ENCODE data around the gene DLG3.
"Not testable (repeated sequence)": the region's sequence is repeated elsewhere in the genome, so short reads cannot be mapped to it uniquely, and the experiment has no call there.

DLG3 gene

DNA sequence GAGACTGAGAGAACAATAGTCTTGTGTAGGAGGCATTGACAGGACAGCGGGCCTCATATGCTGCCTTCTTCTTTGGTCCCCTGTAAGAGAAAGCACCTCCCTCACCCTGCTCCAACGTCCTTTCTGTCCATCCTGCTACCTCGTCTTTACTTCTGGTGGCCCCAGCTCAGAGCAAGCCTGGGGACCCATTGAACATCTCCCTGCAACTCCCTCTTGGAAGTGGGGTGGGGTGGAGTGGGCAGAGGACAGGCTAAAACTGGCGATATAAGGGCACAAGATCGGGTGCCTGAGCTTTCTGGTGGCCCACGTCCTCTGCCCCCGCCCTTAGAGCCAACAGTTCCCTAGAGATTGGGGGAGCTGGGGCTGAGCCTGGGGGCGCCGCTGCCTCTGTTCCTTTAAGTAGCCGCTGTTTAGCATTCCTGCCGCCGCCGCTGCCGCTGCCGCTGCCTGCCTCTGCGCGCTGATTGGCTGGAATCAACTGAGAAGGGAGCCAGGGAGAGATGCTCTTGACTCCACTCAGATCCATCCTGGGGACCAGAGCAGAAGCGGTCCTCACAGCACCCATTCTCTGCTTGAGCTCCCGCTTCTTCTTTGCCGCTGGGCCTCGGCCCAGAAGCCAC is at the start of gene DLG3:
Gene DLG3, plus strand, starts transcription at position 510 of the 620 bp plus-strand sequence. CDS start 367 bp downstream, outside the sequence.
- DNase-seq (ENCODE audit: low read depth in 2 of 2) = peak in 1 of 2 donors; percentile 10

DNA sequence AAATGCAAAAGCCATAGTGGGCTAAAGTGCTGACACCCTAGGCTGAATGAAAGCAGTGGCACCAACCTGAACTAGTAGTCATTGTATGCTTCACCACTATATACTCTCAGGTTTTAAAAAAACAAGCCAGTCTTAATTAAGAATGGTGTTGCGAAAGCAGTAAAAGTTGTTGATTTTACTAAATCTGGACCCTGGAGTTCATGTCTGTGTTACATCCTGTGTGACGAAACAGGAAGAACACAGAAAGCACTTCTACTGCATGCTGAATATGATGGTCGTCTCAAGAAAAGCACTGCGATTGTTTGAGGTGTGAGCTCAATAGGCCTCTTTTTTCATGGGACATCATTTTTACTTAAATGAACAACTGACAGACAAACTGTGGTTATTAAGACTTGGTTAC is 45.7 kb upstream of the DLG3 start:
- no peak for DNase-seq (ENCODE audit: low read depth in 2 of 2)

DNA sequence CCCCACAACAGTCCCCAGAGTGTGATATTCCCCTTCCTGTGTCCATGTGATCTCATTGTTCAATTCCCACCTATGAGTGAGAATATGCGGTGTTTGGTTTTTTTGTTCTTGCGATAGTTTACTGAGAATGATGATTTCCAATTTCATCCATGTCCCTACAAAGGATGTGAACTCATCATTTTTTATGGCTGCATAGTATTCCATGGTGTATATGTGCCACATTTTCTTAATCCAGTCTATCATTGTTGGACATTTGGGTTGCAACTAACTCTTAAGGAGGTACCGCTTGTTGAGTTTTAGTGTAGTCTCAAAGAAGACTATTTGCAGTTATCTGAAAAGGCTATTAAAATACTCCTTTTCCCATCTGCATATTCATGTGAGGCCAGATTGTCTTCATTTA is 44.5 kb upstream of the DLG3 start:
- DNase-seq (ENCODE audit: low read depth in 2 of 2) = not testable (repeated sequence)

DNA sequence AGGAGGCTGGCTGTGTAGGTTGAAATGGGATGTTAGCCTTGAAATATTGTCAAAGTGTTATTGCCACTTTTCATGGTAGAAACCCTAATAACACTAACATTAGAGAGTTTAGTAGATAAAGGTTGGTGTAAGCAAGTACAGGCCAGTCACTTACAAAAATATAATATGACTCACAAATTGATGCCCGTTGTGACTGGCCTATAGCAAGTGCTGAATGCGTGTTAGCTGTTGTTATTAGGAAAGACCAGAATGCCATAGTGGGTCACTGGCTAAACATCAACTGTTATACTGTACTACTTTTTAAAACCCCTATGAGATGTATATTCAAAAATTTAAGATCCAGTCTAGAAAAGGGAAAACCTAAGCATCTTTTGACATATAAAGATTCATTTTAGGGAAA is 41.9 kb upstream of the DLG3 start:
- DNase-seq (ENCODE audit: low read depth in 2 of 2) = no peak

DNA sequence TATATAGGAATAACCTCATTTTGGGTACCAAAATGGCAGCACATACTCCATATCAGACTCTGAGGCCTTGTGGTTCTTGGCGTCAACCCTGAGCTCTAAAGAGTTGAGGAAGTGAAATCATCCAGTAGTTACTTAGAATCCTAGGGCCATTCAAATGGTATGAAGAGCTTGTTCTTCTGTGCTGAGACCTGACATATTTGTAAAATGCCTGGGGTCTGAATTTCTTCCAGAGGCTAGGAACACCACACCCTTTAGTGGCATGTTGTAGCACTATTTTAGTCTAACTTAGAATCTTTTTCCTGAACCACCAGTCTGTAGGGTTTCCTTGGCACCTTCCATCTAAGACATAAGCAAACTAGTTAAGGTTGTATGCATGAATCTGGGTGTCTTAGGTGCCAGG is 39.6 kb upstream of the DLG3 start:
- DNase-seq (ENCODE audit: low read depth in 2 of 2) = no peak

DNA sequence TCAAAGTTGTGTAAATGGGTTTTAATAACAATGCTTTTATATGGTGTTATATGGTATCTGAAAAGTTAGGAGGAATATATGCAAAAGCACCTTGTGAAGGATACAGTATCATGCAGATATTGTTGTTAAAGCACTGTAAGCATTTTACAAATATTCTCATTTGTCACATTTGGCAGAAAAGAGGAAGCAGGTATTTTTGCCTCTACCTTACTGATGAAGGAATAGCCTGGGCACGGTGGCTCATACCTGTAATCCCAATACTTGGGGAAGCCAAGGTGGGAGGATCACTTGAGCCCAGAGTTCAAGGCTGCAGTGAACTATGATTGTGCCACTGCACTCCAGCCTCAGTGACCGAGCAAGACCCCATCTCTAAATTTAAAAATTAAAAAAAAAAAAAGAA is 33.7 kb upstream of the DLG3 start:
- no peak for DNase-seq (ENCODE audit: low read depth in 2 of 2)

DNA sequence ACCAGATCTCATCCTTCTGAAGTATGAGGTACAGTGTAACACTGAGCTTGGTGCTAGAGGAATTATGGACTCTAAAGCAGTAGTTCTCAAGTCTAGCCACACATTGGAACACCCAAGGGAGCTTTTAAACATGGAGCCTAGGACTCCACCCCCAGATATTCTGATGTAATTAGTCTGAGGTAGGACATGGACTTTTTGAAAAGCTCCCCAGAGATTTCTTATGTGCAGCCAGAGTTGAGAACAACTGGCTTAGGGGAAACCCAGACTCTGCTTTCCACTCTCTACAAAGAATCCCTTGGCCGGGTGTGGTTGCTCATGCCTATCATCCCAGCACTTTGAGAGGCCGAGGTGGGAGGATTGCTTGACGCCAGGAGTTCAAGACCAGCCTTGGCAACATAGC is 33.2 kb upstream of the DLG3 start:
- DNase-seq (ENCODE audit: low read depth in 2 of 2) = no peak

DNA sequence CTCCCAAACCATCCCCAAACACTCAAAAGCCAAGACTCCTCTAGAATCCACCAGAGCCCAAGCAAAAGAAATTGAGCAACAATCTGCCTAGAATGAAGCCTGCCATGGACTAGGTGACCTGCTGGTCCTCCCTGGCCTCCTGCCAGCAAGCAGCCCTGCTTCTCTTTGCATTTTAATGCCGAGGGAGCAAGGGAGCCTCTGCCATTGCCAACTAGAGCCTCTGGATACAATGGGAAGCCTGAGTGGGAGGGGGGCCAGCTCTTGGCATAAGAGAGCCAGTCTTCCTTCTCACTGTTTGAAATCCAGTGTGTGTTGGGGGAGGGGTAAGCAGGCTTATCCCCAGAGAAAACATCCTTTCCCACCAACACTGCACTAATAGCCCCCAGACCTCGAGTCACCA is 23.0 kb upstream of the DLG3 start:
- no peak for DNase-seq (ENCODE audit: low read depth in 2 of 2)

GRCh38 chrX:70422851-70423341 is 21.7 kb upstream of the DLG3 start, which contains the start of gene GDPD2:
GDPD2 (plus strand) TSS chrX:70423314; CDS start chrX:70424985, 1,671 bp downstream.
- DNase-seq (ENCODE audit: low read depth in 2 of 2) = no peak

DNA sequence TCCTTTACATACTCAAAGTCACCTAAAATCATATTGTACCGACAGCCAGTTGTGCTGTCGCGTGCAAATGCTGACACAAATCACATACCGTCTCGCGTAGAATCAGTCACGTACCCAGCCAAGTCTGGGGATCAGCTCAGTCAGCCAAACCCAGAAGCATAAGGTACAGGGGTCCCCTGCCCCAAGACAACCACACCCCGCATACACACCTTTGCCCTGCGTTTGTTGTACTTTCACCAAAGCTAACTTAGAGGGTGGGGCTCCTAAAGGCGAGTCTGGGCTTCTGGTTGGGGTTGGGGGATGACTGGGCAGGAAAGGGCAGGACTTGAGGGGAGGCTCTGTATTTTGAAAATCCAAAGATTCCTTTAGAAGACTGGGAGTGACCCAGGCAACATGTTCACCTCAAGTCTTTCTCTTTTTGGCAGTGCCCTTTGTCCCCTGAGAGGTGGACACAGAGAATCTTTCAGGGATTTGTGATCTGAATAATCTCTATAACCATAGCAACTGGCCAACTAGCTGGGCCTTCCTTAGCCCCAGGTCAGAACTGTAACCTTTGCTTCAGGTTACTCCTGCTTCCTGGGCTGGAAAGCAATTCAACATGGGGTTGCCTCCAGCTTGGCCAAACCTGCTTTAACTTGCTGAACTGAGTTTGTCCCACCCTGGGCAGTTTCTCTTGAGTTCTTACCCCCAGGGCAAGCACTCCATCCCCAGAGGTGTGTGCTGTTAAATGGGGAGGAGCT is 20.5 kb upstream of the DLG3 start:
- no peak for DNase-seq (ENCODE audit: low read depth in 2 of 2)

- DNase-seq (ENCODE audit: low read depth in 2 of 2) = no peak
Measured at GRCh38 chrX:70424801-70425200, 19.8 kb upstream of the DLG3 start.

DNA sequence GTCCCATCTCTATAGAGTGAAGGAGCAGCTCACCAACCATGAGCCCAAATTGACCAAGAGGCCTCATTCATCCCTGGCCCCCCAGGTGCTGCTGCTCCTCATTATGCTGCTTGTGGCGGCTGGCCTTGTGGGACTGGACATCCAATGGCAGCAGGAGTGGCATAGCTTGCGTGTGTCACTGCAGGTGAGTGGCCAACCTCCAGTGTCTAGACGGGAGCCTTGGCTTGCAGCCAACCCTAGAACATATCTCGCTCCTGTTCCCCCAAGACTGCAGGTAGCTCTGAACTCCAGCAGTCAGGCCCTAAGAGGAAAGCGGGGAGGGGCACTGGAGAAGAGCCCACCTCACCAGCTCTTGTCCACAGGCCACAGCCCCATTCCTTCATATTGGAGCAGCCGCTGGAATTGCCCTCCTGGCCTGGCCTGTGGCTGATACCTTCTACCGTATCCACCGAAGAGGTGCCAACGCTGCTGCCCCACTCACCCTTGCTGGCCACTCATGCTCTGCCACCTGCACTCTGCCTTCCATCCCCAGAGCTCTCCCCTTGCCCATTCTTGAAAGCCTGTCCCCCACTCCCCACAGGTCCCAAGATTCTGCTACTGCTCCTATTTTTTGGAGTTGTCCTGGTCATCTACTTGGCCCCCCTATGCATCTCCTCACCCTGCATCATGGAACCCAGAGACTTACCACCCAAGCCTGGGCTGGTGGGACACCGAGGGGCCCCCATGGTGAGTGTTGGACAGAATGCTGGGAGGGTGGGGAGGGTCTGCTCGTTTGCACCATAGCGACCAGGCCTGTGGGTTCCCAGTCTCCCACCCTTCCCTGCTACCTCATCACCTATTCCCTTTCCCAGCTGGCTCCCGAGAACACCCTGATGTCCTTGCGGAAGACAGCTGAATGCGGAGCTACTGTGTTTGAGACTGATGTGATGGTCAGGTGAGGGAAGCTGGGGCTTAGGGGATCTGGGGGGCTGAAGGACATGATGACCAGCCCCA is 18.1 kb upstream of the DLG3 start:
- DNase-seq (ENCODE audit: low read depth in 2 of 2) = no peak

DNA sequence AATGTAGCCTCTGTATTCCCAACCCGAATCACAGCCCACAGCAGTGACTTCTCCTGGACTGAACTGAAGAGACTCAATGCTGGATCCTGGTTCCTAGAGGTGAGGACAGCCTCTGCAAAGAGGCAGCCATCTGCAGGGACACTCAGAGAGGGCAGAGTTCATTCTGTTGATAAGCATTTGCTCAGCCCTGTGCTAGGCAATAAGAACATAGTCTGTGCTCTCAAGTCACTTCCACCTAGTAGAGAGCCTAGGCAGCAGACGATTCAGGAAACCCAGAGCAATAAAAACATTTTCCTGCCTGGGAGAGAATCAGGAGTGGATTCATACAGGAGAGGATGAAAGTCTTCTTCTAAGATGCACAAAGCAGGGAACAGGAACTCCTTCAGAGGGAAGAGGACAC is 17.3 kb upstream of the DLG3 start:
- DNase-seq (ENCODE audit: low read depth in 2 of 2) = no peak

GRCh38 chrX:70429759-70430158 is 14.9 kb upstream of the DLG3 start:
- no peak for DNase-seq (ENCODE audit: low read depth in 2 of 2)

GRCh38 chrX:70432936-70433847 is 11.4 kb upstream of the DLG3 start:
- DNase-seq (ENCODE audit: low read depth in 2 of 2) = no peak

DNA sequence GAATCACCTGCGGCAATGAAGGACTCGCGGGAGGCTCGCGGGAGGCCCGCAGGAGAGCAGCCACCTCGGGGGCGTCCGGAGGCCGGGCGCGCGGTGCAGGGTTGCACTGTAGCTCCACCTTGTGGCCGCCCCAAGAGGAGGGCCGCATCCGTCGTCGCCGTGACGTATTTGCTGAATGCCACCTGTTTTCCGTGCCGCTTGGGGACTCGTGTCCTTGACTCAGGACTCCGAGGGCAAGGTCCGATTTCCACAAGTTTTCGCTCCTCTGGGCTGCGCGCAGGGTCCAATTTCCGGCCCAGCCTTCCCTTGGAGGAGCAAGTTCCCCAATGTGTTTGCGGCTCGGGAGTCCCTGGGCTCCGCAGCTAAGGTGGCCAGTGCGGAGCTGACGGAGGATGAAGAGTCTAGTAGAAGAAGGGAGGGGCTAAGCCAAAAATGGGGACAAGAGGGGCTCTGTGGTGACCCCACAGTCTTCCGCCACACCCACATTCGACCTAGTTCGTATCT is 10.7 kb upstream of the DLG3 start:
- peak; percentile 48 to 62 for DNase-seq (ENCODE audit: low read depth in 2 of 2)

- peak; percentile 40 to 55 for DNase-seq (ENCODE audit: low read depth in 2 of 2)
Measured at GRCh38 chrX:70434352-70434866, 10.2 kb upstream of the DLG3 start.

GRCh38 chrX:70434914-70435586 is 9.6 kb upstream of the DLG3 start:
- peak in 1 of 2 donors; percentile 16 for DNase-seq (ENCODE audit: low read depth in 2 of 2)

- no peak for DNase-seq (ENCODE audit: low read depth in 2 of 2)
Measured at GRCh38 chrX:70436343-70436742, 8.3 kb upstream of the DLG3 start.

DNA sequence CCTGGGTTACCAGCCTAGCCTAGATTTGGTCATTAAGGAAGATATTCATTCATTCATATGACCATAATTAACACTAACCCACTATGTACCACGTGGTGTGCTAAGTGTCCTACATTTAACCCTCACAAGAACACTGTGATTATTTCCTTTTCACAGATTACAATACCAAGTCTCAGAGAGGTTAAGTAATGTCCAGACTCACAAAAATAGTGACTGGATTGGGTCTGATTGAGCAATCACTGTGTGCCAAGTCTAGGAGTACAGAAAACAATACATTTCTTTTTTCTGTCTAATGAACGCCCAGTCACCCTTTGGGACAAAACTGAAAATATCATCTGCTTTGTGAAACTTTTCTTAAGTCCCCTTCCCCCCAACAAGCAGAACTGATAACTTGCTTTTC is 7.6 kb upstream of the DLG3 start:
- DNase-seq (ENCODE audit: low read depth in 2 of 2) = no peak

Data from stimulated activated CD8-positive, alpha-beta memory T cell treated with anti-CD3 and anti-CD28 coated beads, Interleukin-7, amount 100 ng/mL, for 4 hours (primary cell).